Left ventricle myocardium superior (tissue), 1 donor: ENCODE results near the gene SLC6A6. TPM values are rescaled to one million over a fixed set of nuclear protein-coding genes. Genes with fewer than 3 reads are reported as not detected.
"Not testable (repeated sequence)": the region's sequence is repeated elsewhere in the genome, so short reads cannot be mapped to it uniquely, and the experiment has no call there.

ENCODE experiments used
- ATAC-seq: fragments of 200-7000 bp; cut with Tn5 transposase; one replicate; pipeline ENCODE4 v1.9.1; 2020; ENCODE audit warnings: mild to moderate bottlenecking, moderate library complexity
- DNase-seq: peaks from one replicate; pipeline ENCODE4 v3.0.0-alpha.2; 2020
- intact Hi-C: fragments of 100-400 bp; cut with micrococcal nuclease; formaldehyde crosslinking; loops from one replicate; pipeline ENCODE4 v1.11.0; 2022
- total RNA-seq: library from RNA; stranded (reverse); fragmentation: NEBNext Ultra II Directional; extraction: Animal tissue kit (Norgen Biotek cat#: 25700); gene quantifications from one replicate; pipeline ENCODE4 v1.2.1, GENCODE V29; 2021
- donor health status: DM: no; HTN: yes; CAD: no; lungs with severe emphysema.

The SLC6A6 gene
- total RNA-seq, 1 donor from 2014 or later: 14.1 TPM

- ATAC-seq: no peak
- intact Hi-C loops: no loop called here
- DNase-seq: no peak
These were observed 27.6 kb downstream of the SLC6A6 start for GRCh38 chr3:14430053-14430452.

GRCh38 chr3:14430706-14431451 lies 28.5 kb downstream of the SLC6A6 start:
- DNase-seq: no peak
- intact Hi-C loops: no loop called here
- ATAC-seq: no peak

- intact Hi-C loops: no loop called here
- DNase-seq: no peak
- ATAC-seq: no peak
These were observed 29.1 kb downstream of the SLC6A6 start for GRCh38 chr3:14431452-14431916.

- ATAC-seq (peak; percentile 86), DNase-seq (peak; percentile 85)
- intact Hi-C loops: no loop called here
These were observed 29.8 kb downstream of the SLC6A6 start for GRCh38 chr3:14431917-14432834.

GRCh38 chr3:14433106-14433505 lies 30.7 kb downstream of the SLC6A6 start:
- intact Hi-C loops: no loop called here
- DNase-seq (no peak), ATAC-seq (no peak)

GRCh38 chr3:14434126-14434497 lies 31.7 kb downstream of the SLC6A6 start:
- DNase-seq (no peak), ATAC-seq (no peak)

GRCh38 chr3:14434498-14435151 lies 32.2 kb downstream of the SLC6A6 start:
- ATAC-seq (peak; percentile 37), DNase-seq (peak; percentile 59)
- intact Hi-C loops: no loop called here

More at GRCh38 chr3:14434126-14434497, 31.7 kb downstream of the SLC6A6 start:
- intact Hi-C loops: no loop called here

- DNase-seq: no peak
These were observed 33.0 kb downstream of the SLC6A6 start for GRCh38 chr3:14435175-14436014.

GRCh38 chr3:14436954-14437281 lies 34.5 kb downstream of the SLC6A6 start:
- DNase-seq: no peak
- intact Hi-C loops: no loop called here
- no peak for ATAC-seq

More at GRCh38 chr3:14435175-14436014, 33.0 kb downstream of the SLC6A6 start:
- ATAC-seq: no peak
- intact Hi-C loops: no loop called here

GRCh38 chr3:14437705-14438104 lies 35.3 kb downstream of the SLC6A6 start:
- intact Hi-C loops, DNase-seq, ATAC-seq: not testable (repeated sequence)

- intact Hi-C loops: no loop called here
- ATAC-seq (no peak), DNase-seq (no peak)
These were observed 35.9 kb downstream of the SLC6A6 start for GRCh38 chr3:14438262-14438661.

GRCh38 chr3:14438929-14439328 lies 36.5 kb downstream of the SLC6A6 start:
- ATAC-seq (no peak), DNase-seq (no peak)
- intact Hi-C loops: no loop called here

GRCh38 chr3:14439501-14440167 lies 37.2 kb downstream of the SLC6A6 start:
- DNase-seq (peak; percentile 84), ATAC-seq (peak; percentile 66)
- intact Hi-C loops: no loop called here

GRCh38 chr3:14440168-14440518 lies 37.7 kb downstream of the SLC6A6 start:
- no peak for ATAC-seq
- intact Hi-C loops: no loop called here
- no peak for DNase-seq

GRCh38 chr3:14440531-14441239 lies 38.3 kb downstream of the SLC6A6 start:
- DNase-seq: no peak
- intact Hi-C loops: no loop called here
- ATAC-seq: no peak

- peak; percentile 44 for ATAC-seq
- intact Hi-C loops: no loop called here
- peak; percentile 55 for DNase-seq
These were observed 39.0 kb downstream of the SLC6A6 start for GRCh38 chr3:14441240-14441919.

GRCh38 chr3:14441920-14442300 lies 39.5 kb downstream of the SLC6A6 start:
- ATAC-seq: no peak

More at GRCh38 chr3:14441920-14442300, 39.5 kb downstream of the SLC6A6 start:
- DNase-seq: no peak
- intact Hi-C loops: no loop called here
